Measurements from ENCODE around the gene PKLR.

PKLR gene

GRCh38 chr1:155327981-155328380 lies 26.7 kb upstream of the PKLR start:
- Histone ChIP-seq H3K27me3 (replicated peaks; ENCODE audit: control insufficient read depth, insufficient read depth, low read length) (no peaks in the 10 kb centered on the region), H3K36me3 (ENCODE audit: control insufficient read depth, insufficient read depth, low read length) (peaks cover 9% of the 10 kb centered on the region), H3K4me3 (replicated peaks; ENCODE audit: low read depth, low read length) (no peak overlapping the region)
- DNase-seq (ENCODE audit: extremely low read depth, insufficient read length): no peak
- no peak for TF ChIP-seq CTCF (IDR thresholded peaks at IDR 0.05; ENCODE audit: insufficient read depth, low read length, poor library complexity, severe bottlenecking)

GRCh38 chr1:155326631-155327037 lies 25.4 kb upstream of the PKLR start:
- no peaks in the 10 kb centered on the region for H3K27me3 ChIP-seq (replicated peaks; ENCODE audit: control insufficient read depth, insufficient read depth, low read length)
- peak; percentile 15 for DNase-seq (ENCODE audit: extremely low read depth, insufficient read length)
- H3K36me3 ChIP-seq (ENCODE audit: control insufficient read depth, insufficient read depth, low read length): peaks cover 9% of the 10 kb centered on the region
- no peak overlapping the region for H3K4me3 ChIP-seq (replicated peaks; ENCODE audit: low read depth, low read length)
- no peak for TF ChIP-seq CTCF (IDR thresholded peaks at IDR 0.05; ENCODE audit: insufficient read depth, low read length, poor library complexity, severe bottlenecking)

GRCh38 chr1:155326020-155326526 lies 24.8 kb upstream of the PKLR start:
- no peak for TF ChIP-seq CTCF (IDR thresholded peaks at IDR 0.05; ENCODE audit: insufficient read depth, low read length, poor library complexity, severe bottlenecking)
- DNase-seq (ENCODE audit: extremely low read depth, insufficient read length): no peak
- Histone ChIP-seq H3K27me3 (replicated peaks; ENCODE audit: control insufficient read depth, insufficient read depth, low read length) (no peaks in the 10 kb centered on the region), H3K36me3 (ENCODE audit: control insufficient read depth, insufficient read depth, low read length) (peaks cover 9% of the 10 kb centered on the region), H3K4me3 (replicated peaks; ENCODE audit: low read depth, low read length) (no peak overlapping the region)

GRCh38 chr1:155325603-155325893 lies 24.3 kb upstream of the PKLR start:
- no peak for TF ChIP-seq CTCF (IDR thresholded peaks at IDR 0.05; ENCODE audit: insufficient read depth, low read length, poor library complexity, severe bottlenecking)
- H3K4me3 ChIP-seq (replicated peaks; ENCODE audit: low read depth, low read length): no peak overlapping the region
- DNase-seq (ENCODE audit: extremely low read depth, insufficient read length): no peak
- H3K36me3 ChIP-seq (ENCODE audit: control insufficient read depth, insufficient read depth, low read length): peaks cover 5% of the 10 kb centered on the region
- no peaks in the 10 kb centered on the region for H3K27me3 ChIP-seq (replicated peaks; ENCODE audit: control insufficient read depth, insufficient read depth, low read length)

- Histone ChIP-seq H3K36me3 (ENCODE audit: control insufficient read depth, insufficient read depth, low read length) (peaks cover 3% of the 10 kb centered on the region; the same call in 1 of the 2 replicates), H3K4me3 (replicated peaks; ENCODE audit: low read depth, low read length) (peak overlapping the region; percentile 89), H3K27me3 (replicated peaks; ENCODE audit: control insufficient read depth, insufficient read depth, low read length) (no peaks in the 10 kb centered on the region)
- TF ChIP-seq CTCF (IDR thresholded peaks at IDR 0.05; ENCODE audit: insufficient read depth, low read length, poor library complexity, severe bottlenecking): peak; percentile 41
- DNase-seq (ENCODE audit: extremely low read depth, insufficient read length): peak; percentile 42
These were observed 23.7 kb upstream of the PKLR start for GRCh38 chr1:155324717-155325602.
